Heart left ventricle (tissue), 16 donors: ENCODE measurements around the gene KDM2A. TPM values are rescaled to one million over a fixed set of nuclear protein-coding genes. Genes with fewer than 3 reads are reported as not detected.
"Not testable (repeated sequence)": the region's sequence is repeated elsewhere in the genome, so short reads cannot be mapped to it uniquely, and the experiment has no call there.

Experiments used
- ATAC-seq, 4 donors: fragments of 200-7000 bp; cut with Tn5 transposase; one replicate each; pipeline ENCODE4 v1.9.1; 2020 to 2022; ENCODE audit warnings: moderate library complexity in 4 of 4, mild to moderate bottlenecking in 3 of 4, moderate number of reproducible peaks in 1 of 4
- DNase-seq, 5 donors: peaks; one replicate each; pipeline ENCODE4 v3.0.0-alpha.2; 2020
- H3K27ac ChIP-seq, 12 donors: fragments of 200-600 bp; sonication (generic) in 4 of 12; one replicate each; pipeline versions ENCODE4 v1.5.0 to v1.8.0; 2016 to 2022; ENCODE audit warnings: mild to moderate bottlenecking in 2 of 12
- H3K27me3 ChIP-seq, 9 donors: fragments of 200-600 bp; sonication (generic) in 2 of 9; one replicate each; pipeline versions ENCODE4 v1.5.1 to v1.8.0; 2016 to 2022; ENCODE audit warnings: mild to moderate bottlenecking in 3 of 9
- H3K36me3 ChIP-seq, 9 donors: fragments of 200-600 bp; sonication (generic) in 2 of 9; one replicate each; pipeline versions ENCODE4 v1.5.0 to v1.8.0; 2018 to 2022; ENCODE audit warnings: mild to moderate bottlenecking in 2 of 9
- H3K4me1 ChIP-seq, 12 donors: fragments of 200-600 bp; sonication (generic) in 4 of 12; one replicate each; pipeline versions ENCODE4 v1.5.0 to v1.8.0; 2016 to 2022; ENCODE audit warnings: mild to moderate bottlenecking in 3 of 12
- H3K4me3 ChIP-seq, 12 donors: fragments of 200-600 bp; sonication (generic) in 4 of 12; one replicate each; pipeline versions ENCODE4 v1.5.0 to v1.8.0; 2017 to 2022; ENCODE audit warnings: mild to moderate bottlenecking in 9 of 12, moderate library complexity in 4 of 12
- H3K9me3 ChIP-seq, 12 donors: fragments of 200-600 bp; sonication (generic) in 4 of 12; one replicate each; pipeline versions ENCODE4 v1.5.0 to v1.8.0; 2016 to 2022; ENCODE audit warnings: mild to moderate bottlenecking in 1 of 12
- POLR2A ChIP-seq, 2 donors: fragments of 450-650 bp; IDR thresholded peaks; one replicate each; pipeline ENCODE4 v1.6.1; 2017; ENCODE audit warnings: antibody characterized with exemption in 2 of 2, mild to moderate bottlenecking in 2 of 2, moderate library complexity in 2 of 2
- WGBS, 4 donors: extraction: QIAGEN DNeasy Blood & Tissue Kit in 2 of 4; methylation state at CpG; one replicate each; pipeline versions ENCODE4 v1.1.5 to v1.1.7; 2013 to 2018; 5-methylcytosine and 5-hydroxymethylcytosine counted together
- intact Hi-C, 10 donors: fragments of 100-400 bp; cut with DNase I; formaldehyde crosslinking; loops; one replicate each; pipeline versions ENCODE4 v1.11.1 to v1.14.2; 2022
- polyA plus RNA-seq, 2 donors: library from polyadenylated mRNA; stranded (reverse); fragments of 200-250 nt; gene quantifications; one replicate each; pipeline ENCODE4 v1.2.3, GENCODE V29; 2013
- total RNA-seq, 9 donors: library from RNA; depleted of rRNA in 2 of 9; stranded (reverse); fragments of >200 nt in 2 of 9; fragmentation: NEBNext Ultra II Directional in 3 of 9; extraction: Animal tissue kit (Norgen Biotek cat#: 25700) in 3 of 9; gene quantifications; one replicate each; pipeline versions ENCODE4 v1.1.0 to v1.2.4, GENCODE V29; 2016 to 2023
- TF ChIP-seq, protein P1 (sequence below), 12 donors: fragments of 200-600 bp; sonication (generic) in 4 of 12; IDR thresholded peaks; one replicate each; pipeline versions ENCODE4 v1.5.0 to v1.8.0; 2018 to 2022; ENCODE audit warnings: antibody characterized with exemption in 12 of 12, mild to moderate bottlenecking in 5 of 12
- donor health status: ischemic (EF 13 %, LVEDD 7.1; RV severe dilation, severe dysfunction).
- donor health status: healthy with polysubstance abuse.
- donor health status: DM: no; HTN: yes; CAD: no.
- donor health status: DM: no; HTN: no; CAD: no.
- donor health status: ischemic (EF 25% LVEDD 6.9; RV normal size, moderate dysfunction).
- donor health status: ischemic (EF 25% LVEDD 5.7; RV mildly dilated, moderate dysfunction).
- donor health status: healthy.
- donor health status: DM: yes; HTN: yes; CAD: no.
- donor health status: ischemic (EF 35%, LVEDD 5.7; RV mildly dilated, moderate dysfunction).
- donor health status: nonischemic (EF 11% LVEDD 7.7; RV severe dilation, severe dysfunction).
- donor health status: DM: yes; HTN: yes; CAD: no.
- donor health status: PGD.
- donor health status: ischemic (EF 29% LVEDD 5.4; RV normal size, mild dysfunction).
- donor health status: nonischemic (EF 23%, LVEDD 6.1; RV moderate dilation, normal function).

KDM2A gene
- total and polyA plus RNA-seq, 11 donors: 23.4 to 66.4 (median 37.3) TPM

- H3K27ac ChIP-seq: no peak overlapping the region
- ATAC-seq (no peak), DNase-seq (no peak)
- 80 to 89% (median 82%) methylated on average over 4 of the region's 4 CpGs for WGBS, 4 donors
- peaks cover 0 to 36% (median 17%) of the 10 kb centered on the region in 12 donors for H3K4me1 ChIP-seq
- no peak overlapping the region for H3K4me3 ChIP-seq
- no peaks in the 10 kb centered on the region for H3K9me3 ChIP-seq
- TF ChIP-seq, protein P1, sequence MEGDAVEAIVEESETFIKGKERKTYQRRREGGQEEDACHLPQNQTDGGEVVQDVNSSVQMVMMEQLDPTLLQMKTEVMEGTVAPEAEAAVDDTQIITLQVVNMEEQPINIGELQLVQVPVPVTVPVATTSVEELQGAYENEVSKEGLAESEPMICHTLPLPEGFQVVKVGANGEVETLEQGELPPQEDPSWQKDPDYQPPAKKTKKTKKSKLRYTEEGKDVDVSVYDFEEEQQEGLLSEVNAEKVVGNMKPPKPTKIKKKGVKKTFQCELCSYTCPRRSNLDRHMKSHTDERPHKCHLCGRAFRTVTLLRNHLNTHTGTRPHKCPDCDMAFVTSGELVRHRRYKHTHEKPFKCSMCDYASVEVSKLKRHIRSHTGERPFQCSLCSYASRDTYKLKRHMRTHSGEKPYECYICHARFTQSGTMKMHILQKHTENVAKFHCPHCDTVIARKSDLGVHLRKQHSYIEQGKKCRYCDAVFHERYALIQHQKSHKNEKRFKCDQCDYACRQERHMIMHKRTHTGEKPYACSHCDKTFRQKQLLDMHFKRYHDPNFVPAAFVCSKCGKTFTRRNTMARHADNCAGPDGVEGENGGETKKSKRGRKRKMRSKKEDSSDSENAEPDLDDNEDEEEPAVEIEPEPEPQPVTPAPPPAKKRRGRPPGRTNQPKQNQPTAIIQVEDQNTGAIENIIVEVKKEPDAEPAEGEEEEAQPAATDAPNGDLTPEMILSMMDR (IDR thresholded peaks at IDR 0.05): no peak
- TF ChIP-seq POLR2A (IDR thresholded peaks at IDR 0.05): no peak
- H3K36me3 ChIP-seq: peaks cover 0 to 89% (median 58%) of the 10 kb centered on the region in 9 donors
- intact Hi-C loops: loop anchor here in 1 of 10 donors (10.0 kb wide), 1 partner anchor 98 kb away; no protein-coding TSS in a partner anchor
- no peaks in the 10 kb centered on the region for H3K27me3 ChIP-seq
These were observed 7.9 kb downstream of the KDM2A start for GRCh38 chr11:67126986-67127385.

- H3K27me3 ChIP-seq, H3K27ac ChIP-seq, DNase-seq, H3K9me3 ChIP-seq, ATAC-seq, intact Hi-C loops, H3K4me3 ChIP-seq: not testable (repeated sequence)
- peaks cover 0 to 98% (median 85%) of the 10 kb centered on the region in 9 donors for H3K36me3 ChIP-seq
- WGBS, 4 donors: 94 to 97% (median 95%) methylated on average over 10 of the region's 10 CpGs
- H3K4me1 ChIP-seq: peaks cover 0 to 10% (median 4%) of the 10 kb centered on the region in 12 donors
These were observed 11.8 kb downstream of the KDM2A start for GRCh38 chr11:67130861-67131260.

GRCh38 chr11:67136156-67136555 is 17.1 kb downstream of the KDM2A start:
- Histone ChIP-seq H3K27me3 (no peaks in the 10 kb centered on the region), H3K4me3 (no peak overlapping the region), H3K9me3 (no peaks in the 10 kb centered on the region), H3K36me3 (peaks cover 0 to 100% (median 94%) of the 10 kb centered on the region in 9 donors), H3K27ac (no peak overlapping the region), H3K4me1 (peaks cover 0 to 6% (median 0%) of the 10 kb centered on the region in 12 donors)
- 94 to 98% (median 96%) methylated on average over 1 of the region's 1 CpG for WGBS, 4 donors
- no peak for TF ChIP-seq POLR2A (IDR thresholded peaks at IDR 0.05)
- TF ChIP-seq, protein P1 (IDR thresholded peaks at IDR 0.05): no peak
- intact Hi-C loops: no loop called here
- DNase-seq (no peak), ATAC-seq (no peak)

DNA sequence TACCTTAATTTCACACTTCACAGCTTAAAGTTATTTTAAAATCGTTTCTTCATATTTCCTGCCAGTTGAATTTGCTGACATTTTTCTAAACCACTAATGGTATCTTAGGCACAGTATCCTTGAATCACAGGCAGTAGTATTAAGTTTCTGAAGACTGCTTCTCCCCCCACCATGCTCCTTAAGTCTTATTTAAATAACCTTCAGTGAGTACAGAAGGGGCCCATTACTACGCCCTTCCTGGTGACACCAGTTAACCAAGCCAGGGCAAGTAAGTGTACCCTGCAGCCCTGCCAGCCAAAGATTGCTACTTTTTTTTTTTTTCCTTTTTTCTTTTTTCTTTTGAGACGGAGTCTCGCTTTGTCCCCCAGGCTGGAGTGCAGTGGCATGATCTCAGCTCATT is 19.9 kb downstream of the KDM2A start:
- Histone ChIP-seq H3K4me1 (peaks cover 0 to 6% (median 0%) of the 10 kb centered on the region in 12 donors), H3K9me3 (no peaks in the 10 kb centered on the region), H3K27ac (no peak overlapping the region), H3K27me3 (no peaks in the 10 kb centered on the region), H3K36me3 (peaks cover 0 to 95% (median 88%) of the 10 kb centered on the region in 9 donors), H3K4me3 (no peak overlapping the region)
- WGBS, 4 donors: 91 to 95% (median 92%) methylated on average over 4 of the region's 4 CpGs
- intact Hi-C loops: no loop called here
- DNase-seq: no peak
- no peak for TF ChIP-seq POLR2A (IDR thresholded peaks at IDR 0.05)
- TF ChIP-seq, protein P1 (IDR thresholded peaks at IDR 0.05): no peak
- ATAC-seq: no peak
